H1 (cell line): ENCODE measurements around the gene VIPR2. TPM values are rescaled to one million over a fixed set of nuclear protein-coding genes. Genes with fewer than 3 reads are reported as not detected.

Source experiments
- BCL11A ChIP-seq, 2 experiments: IDR thresholded peaks; one replicate each; pipeline ENCODE4 v1.6.1; 2011; ENCODE audit warnings: low read depth in 2 of 2, low read length in 2 of 2, mild to moderate bottlenecking in 2 of 2
- CHD1 ChIP-seq: IDR thresholded peaks from 2 replicates; pipeline ENCODE4 v1.6.1; 2012; ENCODE audit warnings: low read depth, low read length, improper control_type of control experiment
- CHD2 ChIP-seq: IDR thresholded peaks from 2 replicates; pipeline ENCODE4 v1.6.1; 2012; ENCODE audit warnings: low read length, improper control_type of control experiment
- HDAC2 ChIP-seq, 2 experiments: fragments of 300-600 bp in 1 of 2; sonication (generic) in 1 of 2; IDR thresholded peaks; 2 replicates each; pipeline ENCODE4 v1.6.1; 2011 to 2012; ENCODE audit warnings: low read depth in 2 of 2, low read length in 2 of 2, mild to moderate bottlenecking in 2 of 2, moderate library complexity in 2 of 2, borderline replicate concordance in 1 of 2, inconsistent platforms in 1 of 2
- JUN ChIP-seq: IDR thresholded peaks from 2 replicates; pipeline ENCODE4 v1.6.1; 2011; ENCODE audit warnings: low read depth, mild to moderate bottlenecking, improper control_type of control experiment, low read length
- KDM1A ChIP-seq: fragments of 200-600, 300-600 bp; sonication (generic); IDR thresholded peaks from 2 replicates; pipeline ENCODE4 v1.7.1; 2016; ENCODE audit warnings: mild to moderate bottlenecking, low read length, borderline replicate concordance
- KDM5A ChIP-seq: fragments of 200-600 bp; IDR thresholded peaks from 2 replicates; pipeline ENCODE4 v1.7.1; 2012; ENCODE audit warnings: mild to moderate bottlenecking, low read length, inconsistent platforms, mixed read lengths
- NANOG ChIP-seq: IDR thresholded peaks from 2 replicates; pipeline ENCODE4 v1.6.1; 2011; ENCODE audit warnings: low read length, low read depth, mild to moderate bottlenecking, inconsistent platforms; ENCODE audit not compliant: insufficient read depth, poor library complexity, severe bottlenecking
- NRF1 ChIP-seq: IDR thresholded peaks from 2 replicates; pipeline ENCODE4 v1.6.1; 2011; ENCODE audit warnings: mild to moderate bottlenecking, low read depth, low read length, improper control_type of control experiment
- PHF8 ChIP-seq: fragments of 200-600 bp; sonication (generic); conservative IDR thresholded peaks from 2 replicates; pipeline ENCODE4 v1.7.1; 2012; ENCODE audit warnings: low read depth, mild to moderate bottlenecking, inconsistent platforms, low read length, moderate library complexity
- POLR2A ChIP-seq, 2 experiments: IDR thresholded peaks; 1 replicate in 1 of 2; 2 replicates in 1 of 2; pipeline ENCODE4 v1.6.1; 2011; ENCODE audit warnings: low read depth in 2 of 2, low read length in 2 of 2, mild to moderate bottlenecking in 2 of 2; ENCODE audit errors: control extremely low read depth in 1 of 2
- RAD21 ChIP-seq, 2 experiments: IDR thresholded peaks in 1 of 2; conservative IDR thresholded peaks in 1 of 2; 2 replicates each; pipeline ENCODE4 v1.6.1; 2011; ENCODE audit warnings: low read depth in 2 of 2, low read length in 2 of 2, improper control_type of control experiment in 1 of 2, inconsistent platforms in 1 of 2, mild to moderate bottlenecking in 1 of 2, moderate library complexity in 1 of 2
- RFX5 ChIP-seq: IDR thresholded peaks from 2 replicates; pipeline ENCODE4 v1.6.1; 2011; ENCODE audit warnings: low read depth, low read length, improper control_type of control experiment, borderline replicate concordance
- RXRA ChIP-seq: IDR thresholded peaks from 2 replicates; pipeline ENCODE4 v1.6.1; 2011; ENCODE audit warnings: low read depth, mild to moderate bottlenecking, low read length, moderate library complexity; ENCODE audit not compliant: insufficient read depth
- SIX5 ChIP-seq: IDR thresholded peaks from 2 replicates; pipeline ENCODE4 v1.6.1; 2011; ENCODE audit warnings: mild to moderate bottlenecking, low read depth, low read length
- SP1 ChIP-seq: IDR thresholded peaks from 2 replicates; pipeline ENCODE4 v1.6.1; 2011; ENCODE audit warnings: low read depth, low read length
- SP2 ChIP-seq: IDR thresholded peaks from 2 replicates; pipeline ENCODE4 v1.6.1; 2012; ENCODE audit warnings: mild to moderate bottlenecking, low read length, inconsistent platforms
- polyA plus RNA-seq, 7 experiments: library from polyadenylated mRNA; depleted of rRNA in 3 of 7; stranded (reverse) in 5 of 7; unstranded in 2 of 7; fragments of >200 nt in 5 of 7; fragments of 200-250 nt in 2 of 7; gene quantifications; 1 replicate in 5 of 7; 2 replicates in 1 of 7; 4 replicates in 1 of 7; pipeline versions ENCODE4 v1.2.1 to v1.2.3, GENCODE V29; 2011 to 2013; ENCODE audit warnings: missing spikeins in 2 of 7, mixed read lengths in 2 of 7
- total RNA-seq: library from RNA; stranded (reverse); fragmentation: NEBNext Ultra II Directional; extraction: Animal tissue kit (Norgen Biotek cat#: 25700); gene quantifications from 2 replicates; pipeline ENCODE4 v1.2.1, GENCODE V29; 2021

Gene VIPR2
- total and polyA plus RNA-seq, 2 of the 8 experiments (the other 6 are each of a cell fraction or from before 2014, with no cell fraction given): 2.4 to 6.3 TPM

- TF ChIP-seq POLR2A (IDR thresholded peaks at IDR 0.05; ENCODE audit: control extremely low read depth in 1 of 2, low read depth in 2 of 2, low read length in 2 of 2): no peak
- no peak for TF ChIP-seq RXRA
- no peak for TF ChIP-seq KDM1A
- TF ChIP-seq SP2: no peak
- no peak for TF ChIP-seq PHF8
- no peak for TF ChIP-seq KDM5A
- peak; percentile 32 to 34 for TF ChIP-seq RAD21 (IDR thresholded peaks at IDR 0.05 in 1 of 2, conservative IDR thresholded peaks at IDR 0.05 in 1 of 2; ENCODE audit: low read depth in 2 of 2, low read length in 2 of 2)
- no peak for TF ChIP-seq CHD2
- TF ChIP-seq CHD1: no peak
- 0 out of 2 replicates have a peak, but pooled peaks have one; percentile 5 for TF ChIP-seq SP1
- no peak for TF ChIP-seq SIX5
- no peak for TF ChIP-seq HDAC2 (IDR thresholded peaks at IDR 0.05; ENCODE audit: borderline replicate concordance in 1 of 2, low read depth in 2 of 2, low read length in 2 of 2)
- no peak for TF ChIP-seq NRF1
- TF ChIP-seq BCL11A (IDR thresholded peaks at IDR 0.05; ENCODE audit: low read depth in 2 of 2, low read length in 2 of 2): no peak
- no peak for TF ChIP-seq JUN
- TF ChIP-seq NANOG: peak; percentile 76
- TF ChIP-seq RFX5: no peak
- TF ChIP-seq, all 59 proteins: peak for 5
Observed at GRCh38 chr7:159141660-159142059, 3.0 kb downstream of the VIPR2 start (continued).
